Measurements from ENCODE around the gene DEXI. TPM values are rescaled to one million over a fixed set of nuclear protein-coding genes. Genes with fewer than 3 reads are reported as not detected.

The DEXI gene
- total RNA-seq, 4 donors from 2014 or later: 74.4 to 96.3 (median 85.5) TPM

DNA sequence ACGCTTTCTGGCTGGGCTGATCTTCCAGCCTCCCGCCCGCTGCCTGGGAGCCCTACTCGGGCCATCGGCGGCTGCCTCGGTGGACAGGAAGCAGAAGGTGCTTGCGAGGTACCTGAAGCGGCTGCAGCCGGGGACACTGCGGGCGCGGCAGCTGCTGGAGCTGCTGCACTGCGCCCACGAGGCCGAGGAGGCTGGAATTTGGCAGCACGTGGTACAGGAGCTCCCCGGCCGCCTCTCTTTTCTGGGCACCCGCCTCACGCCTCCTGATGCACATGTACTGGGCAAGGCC is 34.6 kb downstream of the DEXI start:
- Histone ChIP-seq H3K9me3 (peaks cover 0 to 16% (median 0%) of the 10 kb centered on the region in 4 donors), H3K36me3 (peaks cover 0 to 77% (median 2%) of the 10 kb centered on the region in 3 donors), H3K4me3 (no peak overlapping the region), H3K27ac (no peak overlapping the region), H3K27me3 (no peaks in the 10 kb centered on the region), H3K4me1 (no peaks in the 10 kb centered on the region)
- DNase-seq (ENCODE audit: low spot score in 2 of 2): no peak
- 82 to 95% methylated on average over 16 to 19 of the region's 21 CpGs for WGBS, 2 donors
- TF ChIP-seq, protein P1, sequence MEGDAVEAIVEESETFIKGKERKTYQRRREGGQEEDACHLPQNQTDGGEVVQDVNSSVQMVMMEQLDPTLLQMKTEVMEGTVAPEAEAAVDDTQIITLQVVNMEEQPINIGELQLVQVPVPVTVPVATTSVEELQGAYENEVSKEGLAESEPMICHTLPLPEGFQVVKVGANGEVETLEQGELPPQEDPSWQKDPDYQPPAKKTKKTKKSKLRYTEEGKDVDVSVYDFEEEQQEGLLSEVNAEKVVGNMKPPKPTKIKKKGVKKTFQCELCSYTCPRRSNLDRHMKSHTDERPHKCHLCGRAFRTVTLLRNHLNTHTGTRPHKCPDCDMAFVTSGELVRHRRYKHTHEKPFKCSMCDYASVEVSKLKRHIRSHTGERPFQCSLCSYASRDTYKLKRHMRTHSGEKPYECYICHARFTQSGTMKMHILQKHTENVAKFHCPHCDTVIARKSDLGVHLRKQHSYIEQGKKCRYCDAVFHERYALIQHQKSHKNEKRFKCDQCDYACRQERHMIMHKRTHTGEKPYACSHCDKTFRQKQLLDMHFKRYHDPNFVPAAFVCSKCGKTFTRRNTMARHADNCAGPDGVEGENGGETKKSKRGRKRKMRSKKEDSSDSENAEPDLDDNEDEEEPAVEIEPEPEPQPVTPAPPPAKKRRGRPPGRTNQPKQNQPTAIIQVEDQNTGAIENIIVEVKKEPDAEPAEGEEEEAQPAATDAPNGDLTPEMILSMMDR (IDR thresholded peaks at IDR 0.05): no peak
- TF ChIP-seq EP300 (IDR thresholded peaks at IDR 0.05) (no peak), POLR2A (IDR thresholded peaks at IDR 0.05) (no peak)

DNA sequence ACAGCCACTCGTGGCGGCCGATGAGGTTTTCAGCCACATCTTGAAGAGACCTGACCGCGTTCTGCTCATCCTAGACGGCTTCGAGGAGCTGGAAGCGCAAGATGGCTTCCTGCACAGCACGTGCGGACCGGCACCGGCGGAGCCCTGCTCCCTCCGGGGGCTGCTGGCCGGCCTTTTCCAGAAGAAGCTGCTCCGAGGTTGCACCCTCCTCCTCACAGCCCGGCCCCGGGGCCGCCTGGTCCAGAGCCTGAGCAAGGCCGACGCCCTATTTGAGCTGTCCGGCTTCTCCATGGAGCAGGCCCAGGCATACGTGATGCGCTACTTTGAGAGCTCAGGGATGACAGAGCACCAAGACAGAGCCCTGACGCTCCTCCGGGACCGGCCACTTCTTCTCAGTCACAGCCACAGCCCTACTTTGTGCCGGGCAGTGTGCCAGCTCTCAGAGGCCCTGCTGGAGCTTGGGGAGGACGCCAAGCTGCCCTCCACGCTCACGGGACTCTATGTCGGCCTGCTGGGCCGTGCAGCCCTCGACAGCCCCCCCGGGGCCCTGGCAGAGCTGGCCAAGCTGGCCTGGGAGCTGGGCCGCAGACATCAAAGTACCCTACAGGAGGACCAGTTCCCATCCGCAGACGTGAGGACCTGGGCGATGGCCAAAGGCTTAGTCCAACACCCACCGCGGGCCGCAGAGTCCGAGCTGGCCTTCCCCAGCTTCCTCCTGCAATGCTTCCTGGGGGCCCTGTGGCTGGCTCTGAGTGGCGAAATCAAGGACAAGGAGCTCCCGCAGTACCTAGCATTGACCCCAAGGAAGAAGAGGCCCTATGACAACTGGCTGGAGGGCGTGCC is 35.1 kb downstream of the DEXI start:
- DNase-seq (ENCODE audit: low spot score in 2 of 2): no peak
- Histone ChIP-seq H3K4me1 (no peaks in the 10 kb centered on the region), H3K27me3 (no peaks in the 10 kb centered on the region), H3K9me3 (peaks cover 0 to 21% (median 0%) of the 10 kb centered on the region in 4 donors), H3K36me3 (peaks cover 0 to 82% (median 8%) of the 10 kb centered on the region in 3 donors), H3K4me3 (no peak overlapping the region), H3K27ac (no peak overlapping the region)
- TF ChIP-seq EP300 (IDR thresholded peaks at IDR 0.05) (no peak), POLR2A (IDR thresholded peaks at IDR 0.05) (no peak)
- TF ChIP-seq, protein P1 (IDR thresholded peaks at IDR 0.05): no peak
- 87 to 89% methylated on average over 21 to 45 of the region's 46 CpGs for WGBS, 2 donors

DNA sequence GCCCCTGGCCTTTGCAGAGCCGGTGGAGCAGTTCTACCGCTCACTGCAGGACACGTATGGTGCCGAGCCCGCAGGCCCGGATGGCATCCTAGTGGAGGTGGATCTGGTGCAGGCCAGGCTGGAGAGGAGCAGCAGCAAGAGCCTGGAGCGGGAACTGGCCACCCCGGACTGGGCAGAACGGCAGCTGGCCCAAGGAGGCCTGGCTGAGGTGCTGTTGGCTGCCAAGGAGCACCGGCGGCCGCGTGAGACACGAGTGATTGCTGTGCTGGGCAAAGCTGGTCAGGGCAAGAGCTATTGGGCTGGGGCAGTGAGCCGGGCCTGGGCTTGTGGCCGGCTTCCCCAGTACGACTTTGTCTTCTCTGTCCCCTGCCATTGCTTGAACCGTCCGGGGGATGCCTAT is 35.8 kb downstream of the DEXI start:
- no peaks in the 10 kb centered on the region for H3K27me3 ChIP-seq
- no peak overlapping the region for H3K4me3 ChIP-seq
- no peak overlapping the region for H3K27ac ChIP-seq
- no peaks in the 10 kb centered on the region for H3K4me1 ChIP-seq
- H3K36me3 ChIP-seq: peaks cover 0 to 89% (median 14%) of the 10 kb centered on the region in 3 donors
- TF ChIP-seq POLR2A (IDR thresholded peaks at IDR 0.05) (no peak), EP300 (IDR thresholded peaks at IDR 0.05) (no peak)
- TF ChIP-seq, protein P1 (IDR thresholded peaks at IDR 0.05): no peak
- DNase-seq (ENCODE audit: low spot score in 2 of 2): no peak
- peaks cover 0 to 25% (median 0%) of the 10 kb centered on the region in 4 donors for H3K9me3 ChIP-seq
- WGBS, 2 donors: 90 to 91% methylated on average over 19 of the region's 19 CpGs

DNA sequence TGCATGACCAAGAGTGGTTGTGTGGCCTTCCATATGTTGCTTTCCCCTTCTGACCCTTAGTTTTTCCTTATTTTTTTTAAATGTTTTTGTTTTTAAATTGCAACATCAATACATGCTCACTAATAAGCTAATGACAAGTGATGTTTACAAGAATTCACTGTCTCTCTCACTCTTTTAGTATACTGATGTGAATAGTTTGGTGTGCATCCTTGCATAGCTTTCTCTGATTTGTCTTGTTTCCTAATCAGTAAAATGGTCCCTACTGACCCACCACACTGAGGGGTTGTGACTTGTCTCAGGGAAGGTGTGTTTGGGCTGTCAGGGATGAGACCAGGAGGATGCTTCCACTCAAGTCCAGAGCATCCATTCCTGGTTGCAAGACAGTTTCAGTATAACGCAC is 39.3 kb downstream of the DEXI start:
- no peaks in the 10 kb centered on the region for H3K27me3 ChIP-seq
- no peak overlapping the region for H3K27ac ChIP-seq
- DNase-seq (ENCODE audit: low spot score in 2 of 2): no peak
- no peaks in the 10 kb centered on the region for H3K4me1 ChIP-seq
- H3K9me3 ChIP-seq: peaks cover 0 to 20% (median 0%) of the 10 kb centered on the region in 4 donors
- peaks cover 0 to 79% (median 14%) of the 10 kb centered on the region in 3 donors for H3K36me3 ChIP-seq
- WGBS, 2 donors: 88 to 100% methylated on average over 1 of the region's 1 CpG
- TF ChIP-seq POLR2A (IDR thresholded peaks at IDR 0.05): no peak
- no peak for TF ChIP-seq EP300 (IDR thresholded peaks at IDR 0.05)
- TF ChIP-seq, protein P1 (IDR thresholded peaks at IDR 0.05): no peak
- H3K4me3 ChIP-seq: no peak overlapping the region

DNA sequence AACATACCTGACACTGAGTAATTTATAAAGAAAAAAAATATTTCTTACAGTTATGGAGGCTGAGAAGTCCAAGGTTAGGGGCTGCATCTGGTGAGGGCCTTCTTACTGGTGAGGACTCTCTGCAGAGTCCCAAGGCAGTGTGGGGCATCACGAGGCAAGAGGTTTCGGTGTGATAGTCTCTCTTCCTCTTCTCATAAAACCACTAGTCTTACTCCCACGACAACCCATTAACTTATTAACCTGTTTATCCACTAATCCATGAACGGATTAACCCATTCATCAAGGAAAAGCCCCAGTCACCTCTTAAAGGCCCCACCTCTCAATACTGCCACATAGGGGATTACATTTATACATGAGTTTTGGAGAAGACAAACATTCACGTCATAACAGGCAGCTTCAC is 45.1 kb downstream of the DEXI start:
- no peaks in the 10 kb centered on the region for H3K27me3 ChIP-seq
- peaks cover 0 to 4% (median 0%) of the 10 kb centered on the region in 4 donors for H3K9me3 ChIP-seq
- TF ChIP-seq POLR2A (IDR thresholded peaks at IDR 0.05) (no peak), EP300 (IDR thresholded peaks at IDR 0.05) (no peak)
- TF ChIP-seq, protein P1 (IDR thresholded peaks at IDR 0.05): no peak
- H3K4me1 ChIP-seq: no peaks in the 10 kb centered on the region
- peaks cover 0 to 24% (median 6%) of the 10 kb centered on the region in 3 donors for H3K36me3 ChIP-seq
- no peak overlapping the region for H3K27ac ChIP-seq
- WGBS, 2 donors: 56 to 62% methylated on average over 5 of the region's 5 CpGs
- H3K4me3 ChIP-seq: no peak overlapping the region
- no peak for DNase-seq (ENCODE audit: low spot score in 2 of 2)
